HepG2 (cell line): ENCODE data around the gene DHH. TPM values are rescaled to one million over a fixed set of nuclear protein-coding genes. Genes with fewer than 3 reads are reported as not detected.
A peak's percentile ranks its signal among the peaks of the same experiment; 100 is the strongest.

ENCODE experiments used
- FOXC1 ChIP-seq: sonication (generic); formaldehyde crosslinking; IDR thresholded peaks from 2 replicates; pipeline ENCODE4 v1.8.0; 2022; ENCODE audit warnings: mild to moderate bottlenecking, missing genetic modification reagents, borderline replicate concordance
- KDM5B ChIP-seq: sonication (generic); formaldehyde crosslinking; IDR thresholded peaks from 2 replicates; pipeline ENCODE4 v1.4.0; 2020; ENCODE audit warnings: missing genetic modification reagents, mild to moderate bottlenecking, borderline replicate concordance
- RORA ChIP-seq: sonication (generic); formaldehyde crosslinking; IDR thresholded peaks from 2 replicates; pipeline ENCODE4 v1.5.0; 2020; ENCODE audit warnings: mild to moderate bottlenecking, missing genetic modification reagents, moderate library complexity
- SP5 ChIP-seq: IDR thresholded peaks from 2 replicates; pipeline ENCODE4 v1.6.1; 2016; ENCODE audit warnings: low read depth, borderline replicate concordance
- ZKSCAN1 ChIP-seq: fragments of 150-350 bp; IDR thresholded peaks from 2 replicates; pipeline ENCODE4 v1.6.1; 2014; ENCODE audit warnings: low read length
- ZNF430 ChIP-seq: sonication (generic); formaldehyde crosslinking; IDR thresholded peaks from 2 replicates; pipeline ENCODE4 v1.9.0; 2021; ENCODE audit warnings: mild to moderate bottlenecking, missing genetic modification reagents
- ZNF530 ChIP-seq: sonication (generic); formaldehyde crosslinking; IDR thresholded peaks from 2 replicates; pipeline ENCODE4 v1.5.0; 2020; ENCODE audit warnings: low read depth, mild to moderate bottlenecking, missing genetic modification reagents
- ZNF720 ChIP-seq: sonication (generic); formaldehyde crosslinking; IDR thresholded peaks from 2 replicates; pipeline ENCODE4 v1.4.0; 2020; ENCODE audit warnings: missing genetic modification reagents
- ZNF781 ChIP-seq: sonication (generic); formaldehyde crosslinking; IDR thresholded peaks from 2 replicates; pipeline ENCODE4 v1.5.1; 2020; ENCODE audit warnings: borderline replicate concordance, mild to moderate bottlenecking, missing genetic modification reagents; ENCODE audit errors: not compliant biosample characterization
- polyA plus RNA-seq, 8 experiments: library from polyadenylated mRNA; depleted of rRNA in 3 of 8; stranded (reverse) in 7 of 8; unstranded in 1 of 8; fragments of >200 nt; fragmentation: Illumina TruSeq in 4 of 8; extraction: Trizol in 4 of 8; gene quantifications; 2 replicates each; pipeline versions ENCODE4 v1.2.1 to v1.2.3, GENCODE V29; 2011 to 2016; ENCODE audit warnings: low read depth in 4 of 8, missing spikeins in 1 of 8, mixed read lengths in 1 of 8; ENCODE audit not compliant: insufficient read depth in 1 of 8
- total RNA-seq, 5 experiments: library from RNA; depleted of rRNA; stranded (reverse); fragments of >200 nt; fragmentation: Illumina TruSeq; extraction: Trizol; gene quantifications; 2 replicates each; pipeline ENCODE4 v1.2.3, GENCODE V29; 2016; ENCODE audit warnings: low read depth in 1 of 5
- TF ChIP-seq, protein P1 (sequence below): sonication (generic); formaldehyde crosslinking; IDR thresholded peaks from 2 replicates; pipeline ENCODE4 v1.4.0; 2020; ENCODE audit warnings: missing genetic modification reagents
- TF ChIP-seq, protein P2 (sequence below): IDR thresholded peaks from 2 replicates; pipeline ENCODE4 v1.6.1; 2016; ENCODE audit warnings: missing genetic modification reagents, missing compliant biosample characterization
- TF ChIP-seq, protein P3 (sequence below): sonication (generic); formaldehyde crosslinking; IDR thresholded peaks from 2 replicates; pipeline ENCODE4 v1.5.0; 2020; ENCODE audit warnings: missing genetic modification reagents

The DHH gene
- total and polyA plus RNA-seq, 2 of the 13 experiments (the other 11 are each of a cell fraction or from before 2014, with no cell fraction given) = not detected

DNA sequence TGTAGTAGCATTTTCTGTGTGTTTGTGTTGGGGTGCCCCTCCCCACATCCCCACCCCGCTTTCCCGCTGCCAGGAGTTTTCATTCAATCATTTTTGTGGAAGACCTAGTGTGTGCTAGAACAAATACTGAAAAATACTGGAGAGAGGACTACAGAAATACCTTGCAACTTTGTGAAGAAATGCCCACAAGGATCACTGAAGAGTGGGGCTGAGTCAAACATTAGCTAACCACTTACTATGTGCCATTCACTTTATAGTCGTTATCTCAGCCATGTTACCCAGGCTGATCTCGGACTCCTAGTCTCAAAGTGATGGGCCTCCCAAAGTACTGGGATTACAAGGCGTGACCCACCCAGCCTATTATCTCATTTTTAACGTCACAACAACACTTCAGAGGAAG is 16.6 kb upstream of the DHH start (continued):
- TF ChIP-seq RORA (CRISPR knock-in tag) = no peak
- TF ChIP-seq ZNF430 (CRISPR knock-in tag) = 0 out of 2 replicates have a peak, but pooled peaks have one; percentile 5
- no peak for TF ChIP-seq SP5 (CRISPR knock-in tag)
- TF ChIP-seq ZNF781 = peak; percentile 1
- TF ChIP-seq FOXC1 (CRISPR knock-in tag) = peak; percentile 39; the same call in 1 of the 2 replicates
- TF ChIP-seq, protein P1, sequence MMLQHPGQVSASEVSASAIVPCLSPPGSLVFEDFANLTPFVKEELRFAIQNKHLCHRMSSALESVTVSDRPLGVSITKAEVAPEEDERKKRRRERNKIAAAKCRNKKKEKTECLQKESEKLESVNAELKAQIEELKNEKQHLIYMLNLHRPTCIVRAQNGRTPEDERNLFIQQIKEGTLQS (CRISPR knock-in tag) = no peak
- no peak for TF ChIP-seq KDM5B (CRISPR knock-in tag)
- TF ChIP-seq, protein P2, sequence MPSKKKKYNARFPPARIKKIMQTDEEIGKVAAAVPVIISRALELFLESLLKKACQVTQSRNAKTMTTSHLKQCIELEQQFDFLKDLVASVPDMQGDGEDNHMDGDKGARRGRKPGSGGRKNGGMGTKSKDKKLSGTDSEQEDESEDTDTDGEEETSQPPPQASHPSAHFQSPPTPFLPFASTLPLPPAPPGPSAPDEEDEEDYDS (CRISPR knock-in tag) = no peak
- no peak for TF ChIP-seq ZNF720 (CRISPR knock-in tag)
- TF ChIP-seq, protein P3, sequence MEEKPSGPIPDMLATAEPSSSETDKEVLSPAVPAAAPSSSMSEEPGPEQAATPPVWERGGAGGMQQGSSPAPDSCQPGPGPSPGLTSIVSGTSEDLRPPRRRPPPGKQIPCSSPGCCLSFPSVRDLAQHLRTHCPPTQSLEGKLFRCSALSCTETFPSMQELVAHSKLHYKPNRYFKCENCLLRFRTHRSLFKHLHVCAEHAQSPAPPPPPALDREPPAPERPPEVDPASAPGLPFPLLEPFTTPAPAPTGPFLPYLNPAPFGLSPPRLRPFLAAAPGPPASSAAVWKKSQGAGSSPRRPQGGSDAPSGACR = 0 out of 2 replicates have a peak, but pooled peaks have one; percentile 24
- no peak for TF ChIP-seq ZNF530 (CRISPR knock-in tag)
- TF ChIP-seq ZKSCAN1 = peak; percentile 72
